GM21786 (cell line): ENCODE results near the gene NELL2.
"Not testable (repeated sequence)": the region's sequence is repeated elsewhere in the genome, so short reads cannot be mapped to it uniquely, and the experiment has no call there.

Experiments used
- ATAC-seq: cut with Tn5 transposase; IDR thresholded peaks from one replicate; pipeline ENCODE4 v1.9.1; 2021; ENCODE audit not compliant: unreplicated experiment

The NELL2 gene

GRCh38 chr12:44875954-44876543 lies at the start of gene NELL2:
NELL2 (minus strand) TSS chr12:44876315; CDS start chr12:44875869, 446 bp downstream.
- peak; percentile 32 for ATAC-seq

GRCh38 chr12:44921736-44922135 lies 45.6 kb upstream of the NELL2 start:
- ATAC-seq = no peak

GRCh38 chr12:44917141-44917540 lies 41.0 kb upstream of the NELL2 start:
- ATAC-seq = no peak

- no peak for ATAC-seq
Observed at GRCh38 chr12:44915958-44916357, 39.8 kb upstream of the NELL2 start.

GRCh38 chr12:44904321-44904720 lies 28.2 kb upstream of the NELL2 start:
- no peak for ATAC-seq

GRCh38 chr12:44898108-44898507 lies 22.0 kb upstream of the NELL2 start:
- ATAC-seq = not testable (repeated sequence)

GRCh38 chr12:44889926-44890325 lies 13.8 kb upstream of the NELL2 start:
- ATAC-seq = no peak

- ATAC-seq = no peak
Observed at GRCh38 chr12:44889162-44889561, 13.0 kb upstream of the NELL2 start.

GRCh38 chr12:44885902-44886301 lies 9.8 kb upstream of the NELL2 start:
- no peak for ATAC-seq

- ATAC-seq = no peak
Observed at GRCh38 chr12:44881197-44881596, 5.1 kb upstream of the NELL2 start.

GRCh38 chr12:44876544-44877410 lies 662 bp upstream of the NELL2 start:
- ATAC-seq = peak; percentile 43

- no peak for ATAC-seq
Observed at GRCh38 chr12:44875417-44875953, 630 bp downstream of the NELL2 start.

GRCh38 chr12:44874981-44875416 lies 1.1 kb downstream of the NELL2 start:
- ATAC-seq = no peak

- ATAC-seq = no peak
Observed at GRCh38 chr12:44873898-44874297, 2.2 kb downstream of the NELL2 start.

- ATAC-seq = no peak
Observed at GRCh38 chr12:44869503-44869902, 6.6 kb downstream of the NELL2 start.

- ATAC-seq = no peak
Observed at GRCh38 chr12:44863867-44864266, 12.2 kb downstream of the NELL2 start.

- no peak for ATAC-seq
Observed at GRCh38 chr12:44859998-44860689, 16.0 kb downstream of the NELL2 start.

- ATAC-seq = no peak
Observed at GRCh38 chr12:44858226-44858855, 17.8 kb downstream of the NELL2 start.

- ATAC-seq = no peak
Observed at GRCh38 chr12:44852483-44852882, 23.6 kb downstream of the NELL2 start.

- ATAC-seq = no peak
Observed at GRCh38 chr12:44851586-44851985, 24.5 kb downstream of the NELL2 start.

- ATAC-seq = peak; percentile 52
Observed at GRCh38 chr12:44848703-44849085, 27.4 kb downstream of the NELL2 start.
